RCC 7860 (cell line): ENCODE measurements around the gene TACO1.

ENCODE experiments used
- DNase-seq: peaks from one replicate; pipeline ENCODE4 v3.0.0-alpha.2; 2015; ENCODE audit warnings: low spot score
- FAIRE-seq: peaks from 2 replicates; lab custom pipeline; 2012; peaks lifted over from hg19 to GRCh38; lab: Jason Lieb, UNC

The TACO1 gene

GRCh38 chr17:63635787-63636186 lies 35.1 kb downstream of the TACO1 start:
- DNase-seq (no peak), FAIRE-seq (no peak)

- FAIRE-seq (no peak), DNase-seq (no peak)
Observed at GRCh38 chr17:63639125-63639524, 38.4 kb downstream of the TACO1 start.

GRCh38 chr17:63640038-63640437 lies 39.3 kb downstream of the TACO1 start:
- DNase-seq (no peak), FAIRE-seq (no peak)

GRCh38 chr17:63641692-63642448 lies 41.2 kb downstream of the TACO1 start:
- no peak for DNase-seq
- no peak for FAIRE-seq

- FAIRE-seq (no peak), DNase-seq (no peak)
Observed at GRCh38 chr17:63644846-63645245, 44.2 kb downstream of the TACO1 start.

- FAIRE-seq (no peak), DNase-seq (no peak)
Observed at GRCh38 chr17:63645775-63646487, 45.2 kb downstream of the TACO1 start.

GRCh38 chr17:63646488-63646806 lies 45.8 kb downstream of the TACO1 start:
- FAIRE-seq, result no peak

GRCh38 chr17:63647065-63647725 lies 46.5 kb downstream of the TACO1 start:
- FAIRE-seq (peak; percentile 68), DNase-seq (peak; percentile 49)

More at GRCh38 chr17:63646488-63646806, 45.8 kb downstream of the TACO1 start:
- no peak for DNase-seq

GRCh38 chr17:63647936-63648335 lies 47.2 kb downstream of the TACO1 start:
- no peak for FAIRE-seq
- no peak for DNase-seq

GRCh38 chr17:63649813-63650212 lies 49.1 kb downstream of the TACO1 start:
- FAIRE-seq (no peak), DNase-seq (no peak)

- FAIRE-seq (no peak), DNase-seq (no peak)
Observed at GRCh38 chr17:63652106-63652505, 51.4 kb downstream of the TACO1 start.

- DNase-seq (no peak), FAIRE-seq (no peak)
Observed at GRCh38 chr17:63653050-63653449, 52.4 kb downstream of the TACO1 start.

- no peak for DNase-seq
- no peak for FAIRE-seq
Observed at GRCh38 chr17:63657786-63658185, 57.1 kb downstream of the TACO1 start.
